Measurements from ENCODE around the gene CD2AP. TPM values are rescaled to one million over a fixed set of nuclear protein-coding genes. Genes with fewer than 3 reads are reported as not detected.

Gene CD2AP
- total RNA-seq, 1 experiment from 2014 or later, result 42.7 TPM

Small RNA genes lying within 50 kb of the gene (small RNA-seq; reads per million reads assigned to genes)
- not detected for gene RF00019

Other genes starting within 250 kb of the CD2AP start
- 0.04 and 0.07 TPM in 2 replicates for gene TNFRSF21, start 167.9 kb upstream of the CD2AP start, total RNA-seq (2014; rRNA removed; shearing (Covaris generic); ENCODE audit: low replicate concordance)
- gene ADGRF4, start 220.8 kb downstream of the CD2AP start, total RNA-seq (2014; rRNA removed; shearing (Covaris generic); ENCODE audit: low replicate concordance), result not detected in 2 replicates

Measured in Karpas-422 (cell line).